NCI-H446 treated with DMSO at 0.1 percent for 48 hours (cell line): ENCODE measurements around the gene GSTO1.
A peak's percentile ranks its signal among the peaks of the same experiment; 100 is the strongest.
"Not testable (repeated sequence)": the region's sequence is repeated elsewhere in the genome, so short reads cannot be mapped to it uniquely, and the experiment has no call there.

Experiments
- DNase-seq: peaks from one replicate; lab custom pipeline; 2025; lab: John Stamatoyannopoulos, UW

The GSTO1 gene

GRCh38 chr10:104254493-104255310 is at the start of gene GSTO1:
Gene GSTO1, plus strand, starts transcription at chr10:104254892. Its CDS starts 37 bp downstream, at chr10:104254929.
- no peak for DNase-seq

GRCh38 chr10:104208730-104209129 is 46.0 kb upstream of the GSTO1 start:
- DNase-seq, result no peak

- peak; percentile 9 for DNase-seq
These were observed 45.0 kb upstream of the GSTO1 start for GRCh38 chr10:104209575-104210198.

- no peak for DNase-seq
These were observed 38.1 kb upstream of the GSTO1 start for GRCh38 chr10:104216631-104217030.

GRCh38 chr10:104218751-104219150 is 35.9 kb upstream of the GSTO1 start:
- no peak for DNase-seq

- no peak for DNase-seq
These were observed 34.2 kb upstream of the GSTO1 start for GRCh38 chr10:104220522-104220921.

GRCh38 chr10:104223304-104223703 is 31.4 kb upstream of the GSTO1 start:
- DNase-seq, result no peak

GRCh38 chr10:104230490-104230889 is 24.2 kb upstream of the GSTO1 start:
- no peak for DNase-seq

- peak; percentile 58 for DNase-seq
These were observed 22.7 kb upstream of the GSTO1 start, which contains the start of gene CFAP43 for GRCh38 chr10:104231784-104232612. Gene CFAP43, minus strand, starts transcription at chr10:104232364. Its CDS starts 118 bp downstream, at chr10:104232246.

GRCh38 chr10:104232613-104233102 is 22.0 kb upstream of the GSTO1 start:
- DNase-seq, result no peak

- no peak for DNase-seq
These were observed 20.9 kb upstream of the GSTO1 start for GRCh38 chr10:104233817-104234216.

GRCh38 chr10:104234934-104235333 is 19.8 kb upstream of the GSTO1 start:
- DNase-seq, result no peak

GRCh38 chr10:104235801-104236200 is 18.9 kb upstream of the GSTO1 start:
- DNase-seq, result no peak

- no peak for DNase-seq
These were observed 14.6 kb upstream of the GSTO1 start for GRCh38 chr10:104240078-104240477.

GRCh38 chr10:104242545-104242944 is 12.1 kb upstream of the GSTO1 start:
- DNase-seq, result no peak

- not testable (repeated sequence) for DNase-seq
These were observed 11.7 kb upstream of the GSTO1 start for GRCh38 chr10:104243009-104243408.

GRCh38 chr10:104243512-104243911 is 11.2 kb upstream of the GSTO1 start:
- DNase-seq, result no peak

- no peak for DNase-seq
These were observed 9.5 kb upstream of the GSTO1 start for GRCh38 chr10:104245066-104245632.

- DNase-seq, result no peak
These were observed 7.7 kb upstream of the GSTO1 start for GRCh38 chr10:104246976-104247375.

- DNase-seq, result no peak
These were observed 7.1 kb upstream of the GSTO1 start for GRCh38 chr10:104247513-104248146.

- not testable (repeated sequence) for DNase-seq
These were observed 5.8 kb upstream of the GSTO1 start for GRCh38 chr10:104248931-104249330.
